GM21367 (cell line): Measurements from ENCODE around the gene NDFIP1.
"Not testable (repeated sequence)": the region's sequence is repeated elsewhere in the genome, so short reads cannot be mapped to it uniquely, and the experiment has no call there.

Experiments
- ATAC-seq: cut with Tn5 transposase; IDR thresholded peaks from one replicate; pipeline ENCODE4 v1.9.1; 2021; ENCODE audit not compliant: unreplicated experiment

The NDFIP1 gene

GRCh38 chr5:142151436-142152383, 43.1 kb downstream of the NDFIP1 start:
- ATAC-seq = no peak

- ATAC-seq = no peak
These were observed 43.8 kb downstream of the NDFIP1 start for GRCh38 chr5:142152384-142152732.

GRCh38 chr5:142153674-142154448, 45.3 kb downstream of the NDFIP1 start:
- no peak for ATAC-seq

GRCh38 chr5:142154449-142154841, 45.9 kb downstream of the NDFIP1 start:
- ATAC-seq = not testable (repeated sequence)

GRCh38 chr5:142156839-142157463, 48.4 kb downstream of the NDFIP1 start:
- no peak for ATAC-seq

DNA sequence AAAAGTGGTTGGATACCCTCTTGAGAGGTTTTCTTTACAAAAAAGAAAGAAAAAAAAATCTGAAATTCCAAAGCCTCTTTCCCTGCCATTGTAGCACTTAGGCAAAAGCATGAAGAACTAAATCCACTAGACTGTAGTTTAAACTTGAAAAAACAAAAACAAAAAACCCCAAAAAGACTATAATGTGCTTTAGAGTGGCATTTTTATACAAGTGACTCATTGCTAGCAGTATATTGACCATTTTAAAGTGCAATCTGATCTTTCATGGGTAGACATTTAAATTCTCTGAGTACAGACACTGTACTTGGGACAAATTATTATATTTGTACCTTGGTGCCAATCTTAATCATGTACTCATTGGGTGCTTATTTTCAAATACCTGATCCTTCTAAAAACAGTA, 50.8 kb downstream of the NDFIP1 start:
- no peak for ATAC-seq

GRCh38 chr5:142164315-142164714, 55.7 kb downstream of the NDFIP1 start:
- no peak for ATAC-seq

GRCh38 chr5:142166754-142167153, 58.2 kb downstream of the NDFIP1 start:
- ATAC-seq = no peak

DNA sequence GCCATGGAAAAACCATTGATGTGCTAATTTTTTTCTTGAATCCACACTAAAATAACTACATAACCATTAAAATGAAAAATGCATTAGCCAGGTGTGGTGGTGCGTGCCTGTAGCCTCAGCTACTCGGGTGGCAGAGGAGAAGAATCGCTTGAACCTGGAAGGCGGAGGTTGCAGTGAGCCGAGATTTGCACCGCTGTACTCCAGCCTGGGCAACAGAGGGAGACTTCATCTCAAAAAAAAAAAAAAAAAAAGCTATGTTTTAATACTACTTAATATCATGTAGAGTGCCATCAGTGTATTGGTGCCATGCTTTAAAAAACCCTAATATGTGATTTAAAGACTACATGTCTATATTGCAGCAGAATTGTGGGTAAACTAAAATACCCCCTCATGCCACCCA, 58.9 kb downstream of the NDFIP1 start:
- ATAC-seq = no peak

GRCh38 chr5:142168365-142168764, 59.8 kb downstream of the NDFIP1 start:
- no peak for ATAC-seq

DNA sequence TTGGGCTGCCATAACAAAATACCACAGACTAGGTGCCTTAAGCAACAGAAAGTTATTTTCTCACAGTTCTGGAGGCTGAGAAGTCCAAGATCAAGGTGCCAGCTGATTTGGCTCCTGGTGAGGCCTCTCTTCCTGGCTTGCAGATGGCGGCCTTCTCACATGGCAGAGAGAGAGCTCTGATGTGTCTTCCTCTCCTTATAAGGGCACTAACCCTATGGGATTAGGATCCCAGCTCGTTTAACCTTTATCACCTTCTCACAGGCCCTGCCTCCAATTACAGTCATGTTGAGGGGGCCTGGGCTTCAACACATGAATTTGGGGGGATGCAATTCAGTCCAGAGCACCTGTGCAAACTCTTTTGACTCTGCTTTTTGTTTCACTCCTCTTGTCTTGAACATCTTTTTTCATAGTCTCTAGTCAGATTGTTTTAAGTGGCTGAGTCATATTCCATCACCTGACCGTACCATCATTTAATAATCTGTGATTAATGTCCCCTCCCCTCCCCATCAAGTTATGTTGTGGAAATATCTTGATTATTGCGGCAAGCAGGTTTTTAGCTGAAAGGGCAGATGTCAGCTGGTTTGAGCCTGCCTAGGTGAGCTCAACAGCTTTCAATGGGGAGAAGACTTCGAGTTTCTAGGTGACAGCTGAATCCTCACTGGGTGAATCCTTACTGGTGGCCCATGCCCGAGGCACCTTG, 61.8 kb downstream of the NDFIP1 start:
- no peak for ATAC-seq

DNA sequence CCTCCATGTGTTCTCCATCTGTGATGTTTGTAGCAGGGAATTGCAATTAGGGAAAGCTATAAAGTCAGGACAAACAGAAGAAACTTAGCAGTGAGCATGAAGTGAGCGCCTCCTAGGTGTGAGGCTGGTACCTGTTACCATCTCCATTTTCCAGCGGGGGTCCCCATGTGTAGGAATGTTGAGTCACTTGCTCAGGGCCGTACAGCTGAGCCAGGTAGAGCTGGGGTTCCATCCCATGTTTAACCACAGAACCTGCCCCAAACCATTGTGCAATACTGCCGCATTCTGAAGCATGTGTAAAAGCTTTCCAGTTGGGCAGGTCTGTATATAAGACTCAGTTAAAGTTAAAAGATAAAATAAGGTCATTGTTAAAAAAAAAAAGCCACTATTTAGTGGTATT, 62.7 kb downstream of the NDFIP1 start:
- no peak for ATAC-seq

DNA sequence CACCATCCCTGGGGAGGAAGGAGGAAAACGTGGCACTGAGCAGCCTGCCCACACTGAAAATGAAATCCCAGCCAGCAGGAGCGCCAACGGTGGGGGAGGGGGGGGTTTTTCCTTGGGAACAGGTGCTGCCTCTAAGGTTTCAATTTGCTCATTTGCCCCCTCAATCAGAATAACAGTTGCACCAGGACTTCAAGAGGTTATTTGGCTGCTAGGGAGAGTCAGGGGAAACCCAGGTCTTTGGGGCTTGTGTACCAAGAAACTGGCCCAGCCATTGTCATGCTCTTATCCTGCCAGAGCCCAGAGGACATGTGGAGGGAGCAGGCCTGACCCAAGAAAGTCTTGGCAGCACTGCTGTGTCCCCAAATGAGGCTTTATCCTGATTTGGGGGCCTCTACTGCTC, 66.5 kb downstream of the NDFIP1 start:
- no peak for ATAC-seq

DNA sequence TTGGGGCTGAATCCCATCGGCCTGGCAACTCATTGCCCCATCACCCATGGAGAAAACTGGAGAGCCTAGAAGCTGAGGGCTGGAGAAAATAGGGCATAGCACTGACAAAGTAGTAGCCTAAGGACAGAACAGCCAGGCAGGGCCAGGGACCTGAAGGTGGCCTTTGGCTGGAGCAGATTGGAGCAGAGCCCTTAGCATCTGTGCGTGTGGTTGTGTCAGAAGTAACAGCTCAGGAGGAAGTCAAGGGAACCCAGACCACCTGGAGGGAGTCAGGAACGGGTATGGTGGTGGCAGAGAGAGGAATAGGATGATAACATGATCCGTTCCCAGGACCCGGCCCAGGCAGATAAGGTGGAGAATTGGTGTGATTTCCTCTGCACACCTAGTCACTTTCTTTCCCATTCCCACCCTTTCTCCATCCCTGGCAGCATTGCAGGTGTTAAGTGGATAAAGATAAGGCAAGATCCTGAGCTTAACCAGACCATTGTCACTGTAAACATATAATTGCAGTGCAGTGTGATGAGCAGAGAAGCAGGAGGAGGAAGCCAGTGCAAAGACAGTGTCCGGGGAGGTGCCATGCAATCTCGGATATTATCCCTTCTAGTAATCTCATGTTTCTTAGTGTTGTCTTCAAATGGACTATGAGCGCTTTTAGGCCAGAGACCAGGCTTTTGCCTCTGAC, 67.0 kb downstream of the NDFIP1 start:
- ATAC-seq = no peak

- no peak for ATAC-seq
These were observed 67.7 kb downstream of the NDFIP1 start for GRCh38 chr5:142176255-142176654.

DNA sequence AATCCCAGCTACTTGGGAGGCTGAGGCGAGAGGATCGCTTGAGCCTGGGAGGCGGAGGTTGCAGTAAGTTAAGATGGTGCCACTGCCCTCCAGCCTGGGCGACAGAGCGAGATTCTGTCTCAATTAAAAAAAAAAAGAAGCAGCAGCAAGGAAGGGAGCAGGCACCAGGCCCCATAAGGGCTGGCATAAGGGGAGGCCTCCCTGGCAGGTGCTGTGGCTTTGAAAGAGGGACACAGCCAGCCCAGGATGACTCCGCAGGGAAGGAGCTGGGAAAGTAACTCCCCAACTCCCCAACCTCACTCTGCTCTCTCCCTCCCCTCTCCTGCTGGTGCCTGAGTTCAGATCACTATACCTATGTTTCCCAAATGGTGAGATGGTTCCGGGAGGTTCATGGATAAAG, 70.1 kb downstream of the NDFIP1 start:
- ATAC-seq = no peak

- no peak for ATAC-seq
These were observed 71.3 kb downstream of the NDFIP1 start for GRCh38 chr5:142179776-142180387.

DNA sequence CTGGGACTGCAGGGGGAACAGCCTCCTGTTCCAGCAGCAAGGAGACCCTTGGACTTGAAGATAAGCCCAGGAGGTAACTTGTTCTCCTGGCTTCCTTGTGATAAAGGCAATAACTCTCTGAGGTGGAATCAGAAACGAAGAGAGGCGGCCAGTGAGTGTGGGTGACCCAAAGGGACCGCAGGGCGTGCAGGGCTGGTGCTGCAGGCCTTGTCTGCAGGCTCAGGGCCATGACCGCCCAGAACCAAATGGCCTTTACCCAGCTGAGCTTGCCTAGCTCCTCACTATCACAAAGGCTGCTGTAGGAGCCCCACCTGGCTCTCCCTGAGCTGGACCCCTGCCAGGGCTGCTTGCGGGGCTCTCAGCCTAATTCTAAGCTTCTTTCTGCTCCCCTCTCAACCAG, 72.5 kb downstream of the NDFIP1 start:
- no peak for ATAC-seq

- no peak for ATAC-seq
These were observed 73.1 kb downstream of the NDFIP1 start for GRCh38 chr5:142181547-142182163.

DNA sequence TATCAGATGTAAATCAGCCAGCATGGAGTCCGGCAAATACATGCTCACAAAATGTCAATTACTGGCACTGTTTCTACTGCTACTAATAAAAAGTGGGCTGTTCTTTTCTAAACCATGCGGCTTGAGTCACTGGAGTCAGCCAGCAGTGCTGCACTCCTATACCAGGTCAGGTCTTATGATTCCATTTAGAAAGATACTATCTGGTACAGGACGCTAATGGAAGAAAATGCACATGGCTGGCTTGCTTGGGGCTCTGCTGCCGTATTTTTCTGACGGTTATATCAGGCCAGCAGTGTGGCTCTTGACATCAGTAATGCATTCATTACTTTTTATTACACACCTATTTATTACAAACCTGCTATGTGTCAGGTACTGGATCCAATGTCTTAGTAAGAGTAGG, 74.3 kb downstream of the NDFIP1 start:
- no peak for ATAC-seq
